GM19193 (cell line): Measurements from ENCODE around the gene ST8SIA5.

Source experiments
- POLR2A ChIP-seq: IDR thresholded peaks from 4 replicates; pipeline ENCODE4 v1.6.1; 2011; ENCODE audit not compliant: insufficient read depth, insufficient read length; ENCODE audit errors: extremely low read depth

Gene ST8SIA5

GRCh38 chr18:46755315-46756024, 1.4 kb downstream of the ST8SIA5 start:
- no peak for TF ChIP-seq POLR2A

GRCh38 chr18:46754661-46755292, 2.1 kb downstream of the ST8SIA5 start:
- TF ChIP-seq POLR2A: no peak

- TF ChIP-seq POLR2A: no peak
Measured at GRCh38 chr18:46754188-46754587, 2.7 kb downstream of the ST8SIA5 start.

- no peak for TF ChIP-seq POLR2A
Measured at GRCh38 chr18:46751882-46752281, 5.0 kb downstream of the ST8SIA5 start.

GRCh38 chr18:46750626-46751025, 6.2 kb downstream of the ST8SIA5 start:
- no peak for TF ChIP-seq POLR2A

- TF ChIP-seq POLR2A: no peak
Measured at GRCh38 chr18:46748466-46748865, 8.4 kb downstream of the ST8SIA5 start.

- TF ChIP-seq POLR2A: no peak
Measured at GRCh38 chr18:46740046-46740445, 16.8 kb downstream of the ST8SIA5 start.

- TF ChIP-seq POLR2A: no peak
Measured at GRCh38 chr18:46738491-46738890, 18.4 kb downstream of the ST8SIA5 start.

GRCh38 chr18:46736736-46737135, 20.1 kb downstream of the ST8SIA5 start:
- no peak for TF ChIP-seq POLR2A

GRCh38 chr18:46736135-46736534, 20.7 kb downstream of the ST8SIA5 start:
- no peak for TF ChIP-seq POLR2A

GRCh38 chr18:46734981-46735380, 21.9 kb downstream of the ST8SIA5 start:
- TF ChIP-seq POLR2A: no peak

- no peak for TF ChIP-seq POLR2A
Measured at GRCh38 chr18:46733872-46734271, 23.0 kb downstream of the ST8SIA5 start.

GRCh38 chr18:46732801-46733200, 24.1 kb downstream of the ST8SIA5 start:
- TF ChIP-seq POLR2A: no peak

- TF ChIP-seq POLR2A: no peak
Measured at GRCh38 chr18:46732201-46732600, 24.7 kb downstream of the ST8SIA5 start.

- no peak for TF ChIP-seq POLR2A
Measured at GRCh38 chr18:46731316-46731715, 25.5 kb downstream of the ST8SIA5 start.

- no peak for TF ChIP-seq POLR2A
Measured at GRCh38 chr18:46728219-46728930, 28.5 kb downstream of the ST8SIA5 start.
